GM19395 (cell line): Measurements from ENCODE around the gene WFDC12.

ENCODE experiments used
- ATAC-seq: cut with Tn5 transposase; IDR thresholded peaks from one replicate; pipeline ENCODE4 v1.9.1; 2021; ENCODE audit warnings: mild to moderate bottlenecking, moderate library complexity; ENCODE audit not compliant: unreplicated experiment

WFDC12 gene

DNA sequence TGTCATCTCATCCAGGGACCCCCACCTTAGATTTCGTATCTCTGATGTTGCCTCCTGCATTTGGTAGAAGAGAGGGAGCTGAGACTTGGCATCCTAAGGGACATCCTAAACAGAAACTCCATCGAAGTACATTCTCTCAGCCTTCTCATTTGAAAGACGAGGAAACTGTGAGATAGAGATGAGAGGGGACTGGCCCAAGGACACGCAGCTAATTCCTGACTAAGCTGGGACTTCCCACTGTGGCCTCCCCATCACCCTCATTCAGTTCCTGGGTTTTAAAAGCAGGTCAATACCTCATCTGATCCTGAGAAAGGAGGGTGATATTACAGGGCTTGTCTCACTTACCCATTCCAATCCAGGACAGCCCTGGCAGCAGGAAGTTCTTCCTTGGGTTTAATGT is 8.4 kb downstream of the WFDC12 start:
- no peak for ATAC-seq

GRCh38 chr20:45115386-45115774 is 8.9 kb downstream of the WFDC12 start:
- ATAC-seq = no peak

DNA sequence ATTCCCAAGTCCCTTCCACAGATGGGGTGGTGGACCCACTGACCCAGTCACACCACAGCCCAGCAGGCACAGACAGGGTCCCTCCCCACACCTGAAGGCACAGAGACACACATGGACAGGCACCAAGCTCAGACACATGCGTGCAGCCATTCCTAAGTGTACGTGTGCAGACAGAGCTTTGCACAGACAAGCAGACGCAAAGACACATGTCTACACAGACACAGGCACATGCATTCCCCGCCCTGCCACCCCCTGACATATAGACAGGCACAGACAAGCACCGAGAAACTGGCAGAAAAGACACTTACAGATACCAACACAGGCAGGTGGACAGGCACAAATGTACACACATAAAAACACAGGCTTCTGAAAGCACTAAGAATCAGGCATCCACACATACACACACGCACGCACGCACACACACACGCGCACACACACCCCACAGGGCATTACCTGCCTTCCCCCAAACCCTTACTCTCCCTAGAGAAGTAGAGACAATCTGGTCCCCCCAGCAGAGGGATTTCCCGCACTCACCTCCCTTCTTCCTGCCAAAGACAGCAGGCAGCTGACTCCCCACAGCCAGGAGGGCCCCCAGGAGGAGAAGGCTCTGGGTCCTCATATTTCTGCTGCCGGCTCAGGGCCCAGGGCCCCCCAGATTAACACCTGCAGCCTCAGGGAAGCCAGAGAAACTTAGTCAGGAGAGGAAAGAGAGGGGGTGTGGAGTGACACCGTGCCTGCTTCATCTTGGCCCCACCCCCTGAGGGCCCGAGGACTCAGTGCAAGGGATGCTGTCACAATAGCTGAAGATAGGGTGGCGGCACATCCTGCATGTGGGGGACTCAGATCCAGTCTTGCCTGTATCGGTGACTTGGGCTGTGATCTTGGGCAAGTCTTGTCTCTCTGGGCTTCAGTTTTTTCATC is 9.5 kb downstream of the WFDC12 start, which contains the start of gene WFDC5:
TSS of gene WFDC5 (minus strand) at position 710 of the 921 bp plus-strand sequence. CDS start at position 619, 91 bp downstream.
- no peak for ATAC-seq

- no peak for ATAC-seq
These were observed 10.4 kb downstream of the WFDC12 start for GRCh38 chr20:45113865-45114264.

- no peak for ATAC-seq
These were observed 11.5 kb downstream of the WFDC12 start for GRCh38 chr20:45112754-45113153.

GRCh38 chr20:45111799-45112471 is 12.3 kb downstream of the WFDC12 start:
- no peak for ATAC-seq

DNA sequence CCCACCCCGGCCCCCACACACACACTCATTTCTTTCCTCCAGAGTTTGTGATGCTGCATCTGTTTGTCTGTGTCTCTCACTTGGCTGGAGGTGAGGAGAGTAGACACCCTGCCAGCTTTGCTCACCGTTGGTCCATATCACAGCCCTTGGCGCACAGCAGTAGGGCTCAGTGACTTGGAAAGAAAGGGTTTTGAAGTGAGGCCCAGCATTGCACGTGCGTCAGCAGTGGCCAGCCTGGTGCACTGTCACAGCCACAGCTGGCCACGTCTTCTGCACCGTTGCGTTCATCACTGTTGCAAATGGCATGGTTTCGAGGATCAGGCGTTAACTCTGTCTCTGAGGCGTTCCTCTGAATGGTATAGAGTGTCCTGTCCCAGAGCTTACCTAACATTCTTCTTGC is 13.0 kb downstream of the WFDC12 start:
- ATAC-seq = no peak

DNA sequence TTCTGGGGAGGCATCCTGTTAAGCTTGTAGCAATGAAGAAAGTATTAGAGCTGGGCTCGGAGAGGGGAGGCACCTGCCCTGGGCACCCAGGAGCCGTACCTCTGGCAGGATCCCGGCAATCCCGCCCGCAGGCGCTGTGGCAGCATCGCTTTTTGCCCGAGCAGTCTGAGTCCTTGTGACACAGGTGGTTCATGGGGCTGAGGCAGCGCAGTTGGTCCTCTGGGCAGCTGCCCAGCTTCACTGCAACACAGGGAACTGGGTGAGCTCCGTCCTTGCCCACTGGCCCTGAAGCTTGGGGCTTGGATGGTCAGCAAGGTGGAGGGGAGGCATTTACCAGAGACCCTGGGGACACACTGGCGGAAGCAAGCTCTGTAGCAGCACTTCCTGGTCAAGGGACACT is 14.0 kb downstream of the WFDC12 start:
- ATAC-seq = no peak

GRCh38 chr20:45109634-45110033 is 14.6 kb downstream of the WFDC12 start:
- no peak for ATAC-seq

- no peak for ATAC-seq
These were observed 18.9 kb downstream of the WFDC12 start for GRCh38 chr20:45105317-45105716.

DNA sequence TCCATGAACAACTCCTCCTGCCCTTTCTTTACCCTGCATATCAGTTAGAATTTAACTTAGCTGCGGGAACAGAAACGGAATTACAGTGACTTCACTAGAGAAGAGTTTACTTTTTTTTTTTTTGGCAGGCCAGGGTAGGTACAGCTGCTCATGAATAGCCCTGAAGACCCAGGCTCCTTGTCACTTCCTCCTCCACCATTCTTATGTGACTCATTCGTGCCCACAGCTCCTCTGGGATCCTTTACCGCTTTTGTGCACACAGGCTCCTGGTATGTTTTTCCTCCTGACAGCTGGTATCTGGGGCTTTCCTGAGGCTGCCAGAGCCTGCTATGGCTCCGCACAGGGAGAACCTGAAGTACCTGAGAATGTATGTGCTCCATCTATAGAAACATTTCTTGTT is 19.5 kb downstream of the WFDC12 start:
- no peak for ATAC-seq

DNA sequence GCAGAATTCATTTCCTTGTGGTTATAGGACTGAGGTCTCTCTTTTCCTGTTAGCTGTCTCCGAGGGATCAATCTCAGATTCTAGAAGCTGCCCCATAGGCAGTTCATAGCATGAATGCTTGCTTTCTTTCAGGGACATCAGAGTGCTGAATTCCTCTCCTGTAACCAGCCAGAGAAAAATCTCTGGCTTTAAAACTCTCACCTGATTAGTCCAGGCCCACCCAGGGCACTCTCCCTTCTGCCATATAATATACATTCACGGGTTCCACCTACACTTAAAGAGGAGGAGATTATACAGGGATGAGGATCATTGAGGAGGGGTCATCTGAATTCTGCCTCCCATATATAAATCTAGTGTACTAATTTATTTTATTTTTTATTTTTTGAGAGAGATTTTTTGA is 21.2 kb downstream of the WFDC12 start:
- no peak for ATAC-seq

DNA sequence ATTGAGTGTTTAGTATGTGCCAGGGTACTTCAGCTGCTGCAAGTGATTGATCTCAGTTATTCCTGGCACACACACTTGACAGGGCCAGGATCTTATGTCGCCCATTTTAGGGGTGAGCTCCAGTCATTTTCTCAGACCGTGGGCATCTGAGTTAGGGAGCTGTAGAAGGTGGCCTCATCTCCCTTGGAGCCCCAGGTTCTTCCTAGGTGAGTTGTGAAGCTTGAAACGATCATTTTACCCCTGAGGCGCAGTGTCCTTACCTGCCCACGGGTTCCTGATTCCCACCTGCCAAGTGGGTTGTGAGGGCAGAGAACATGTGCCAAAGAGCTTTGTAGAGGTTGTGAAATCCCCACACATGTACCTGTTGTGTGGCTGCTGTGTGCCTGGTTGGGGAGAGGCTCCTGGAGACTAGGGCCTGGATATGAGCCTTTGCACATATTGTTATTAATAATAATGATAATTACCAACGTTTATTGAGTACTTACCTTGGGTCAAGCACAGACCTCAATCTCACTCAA is 22.9 kb downstream of the WFDC12 start:
- ATAC-seq = no peak

GRCh38 chr20:45100563-45101245 is 23.6 kb downstream of the WFDC12 start, which contains the start of gene KCNS1:
Gene KCNS1, minus strand, starts transcription at chr20:45101127. Its CDS starts 1,891 bp downstream, at chr20:45099236.
- no peak for ATAC-seq

GRCh38 chr20:45098103-45098773 is 26.0 kb downstream of the WFDC12 start:
- ATAC-seq = no peak

- no peak for ATAC-seq
These were observed 26.7 kb downstream of the WFDC12 start for GRCh38 chr20:45097485-45098102.

GRCh38 chr20:45096781-45097180 is 27.5 kb downstream of the WFDC12 start:
- no peak for ATAC-seq

DNA sequence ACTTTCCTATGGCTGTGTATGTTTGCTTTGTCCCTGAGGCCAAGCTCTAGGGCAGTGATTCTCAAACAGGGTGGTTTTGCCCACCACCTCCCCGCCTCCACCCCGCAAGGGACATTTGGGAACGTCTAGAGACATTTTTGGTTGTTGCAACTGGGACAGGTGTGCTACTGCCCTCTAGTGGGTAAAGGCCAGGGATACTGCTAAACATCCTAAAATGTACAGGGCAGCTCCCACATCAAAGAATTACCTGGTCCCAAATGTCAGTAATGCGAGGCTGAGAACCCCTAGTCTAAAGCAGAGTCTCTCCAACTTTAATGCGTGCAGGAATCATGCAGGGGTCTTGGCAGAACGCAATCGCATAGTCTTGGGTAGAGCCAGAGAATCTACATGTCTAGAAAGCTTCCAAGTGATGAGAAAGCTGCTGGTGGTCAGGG is 28.4 kb downstream of the WFDC12 start:
- no peak for ATAC-seq

- ATAC-seq = no peak
These were observed 29.2 kb downstream of the WFDC12 start for GRCh38 chr20:45094864-45095574.
